HEK293T (cell line): ENCODE results near the gene TUBG2.

Source experiments
- CTCF ChIA-PET: fragments of 350-600 bp; formaldehyde crosslinking; extraction: SDS; loops from one replicate; lab custom pipeline; 2021; ENCODE audit warnings: antibody characterized with exemption, inconsistent platforms; lab: Yijun Ruan, JAX
- POLR2A ChIA-PET: fragments of 350-600 bp; formaldehyde crosslinking; extraction: SDS; loops from one replicate; lab custom pipeline; 2020; ENCODE audit warnings: antibody characterized with exemption, inconsistent platforms; lab: Yijun Ruan, JAX
- DNase-seq: peaks from one replicate; pipeline ENCODE4 v3.0.0; 2012; ENCODE audit warnings: mixed read lengths; ENCODE audit errors: extremely low spot score
- ARNT ChIP-seq: fragments of 450-650 bp; IDR thresholded peaks from 2 replicates; pipeline ENCODE4 v1.6.1; 2017; ENCODE audit warnings: mild to moderate bottlenecking
- BHLHE40 ChIP-seq: fragments of 450-650 bp; IDR thresholded peaks from 2 replicates; pipeline ENCODE4 v1.6.1; 2016; ENCODE audit warnings: mild to moderate bottlenecking, moderate library complexity, borderline replicate concordance
- CTBP1 ChIP-seq: fragments of 450-650 bp; IDR thresholded peaks from 2 replicates; pipeline ENCODE4 v1.6.1; 2016; ENCODE audit warnings: borderline replicate concordance
- ELF4 ChIP-seq: fragments of 450-650 bp; IDR thresholded peaks from 2 replicates; pipeline ENCODE4 v1.6.1; 2017; ENCODE audit warnings: antibody characterized with exemption
- FOXA1 ChIP-seq: fragments of 450-650 bp; IDR thresholded peaks from 2 replicates; pipeline ENCODE4 v1.6.1; 2016; ENCODE audit warnings: mild to moderate bottlenecking
- FOXK2 ChIP-seq: fragments of 450-650 bp; IDR thresholded peaks from 2 replicates; pipeline ENCODE4 v1.6.1; 2016; ENCODE audit warnings: mild to moderate bottlenecking
- FOXM1 ChIP-seq: fragments of 450-650 bp; IDR thresholded peaks from 2 replicates; pipeline ENCODE4 v1.6.1; 2017; ENCODE audit warnings: mild to moderate bottlenecking, borderline replicate concordance
- HDGF ChIP-seq: fragments of 450-650 bp; IDR thresholded peaks from 2 replicates; pipeline ENCODE4 v1.6.1; 2017; ENCODE audit warnings: antibody characterized with exemption, borderline replicate concordance
- L3MBTL2 ChIP-seq: fragments of 450-650 bp; conservative IDR thresholded peaks from 2 replicates; pipeline ENCODE4 v1.6.1; 2016; ENCODE audit warnings: mild to moderate bottlenecking
- LEF1 ChIP-seq: fragments of 450-650 bp; IDR thresholded peaks from 2 replicates; pipeline ENCODE4 v1.6.1; 2017; ENCODE audit warnings: mild to moderate bottlenecking, borderline replicate concordance
- NFRKB ChIP-seq: fragments of 450-650 bp; IDR thresholded peaks from 2 replicates; pipeline ENCODE4 v1.6.1; 2016; ENCODE audit warnings: mild to moderate bottlenecking, moderate library complexity
- SUZ12 ChIP-seq: fragments of 450-650 bp; IDR thresholded peaks from 2 replicates; pipeline ENCODE4 v1.6.1; 2016; ENCODE audit warnings: mild to moderate bottlenecking
- TARDBP ChIP-seq: fragments of 450-650 bp; IDR thresholded peaks from 2 replicates; pipeline ENCODE4 v1.6.1; 2016
- ZNF384 ChIP-seq: fragments of 450-650 bp; IDR thresholded peaks from 2 replicates; pipeline ENCODE4 v1.6.1; 2016
- TF ChIP-seq, protein P1 (sequence below): fragments of 450-650 bp; IDR thresholded peaks from 2 replicates; pipeline ENCODE4 v1.6.1; 2016

Gene TUBG2

DNA sequence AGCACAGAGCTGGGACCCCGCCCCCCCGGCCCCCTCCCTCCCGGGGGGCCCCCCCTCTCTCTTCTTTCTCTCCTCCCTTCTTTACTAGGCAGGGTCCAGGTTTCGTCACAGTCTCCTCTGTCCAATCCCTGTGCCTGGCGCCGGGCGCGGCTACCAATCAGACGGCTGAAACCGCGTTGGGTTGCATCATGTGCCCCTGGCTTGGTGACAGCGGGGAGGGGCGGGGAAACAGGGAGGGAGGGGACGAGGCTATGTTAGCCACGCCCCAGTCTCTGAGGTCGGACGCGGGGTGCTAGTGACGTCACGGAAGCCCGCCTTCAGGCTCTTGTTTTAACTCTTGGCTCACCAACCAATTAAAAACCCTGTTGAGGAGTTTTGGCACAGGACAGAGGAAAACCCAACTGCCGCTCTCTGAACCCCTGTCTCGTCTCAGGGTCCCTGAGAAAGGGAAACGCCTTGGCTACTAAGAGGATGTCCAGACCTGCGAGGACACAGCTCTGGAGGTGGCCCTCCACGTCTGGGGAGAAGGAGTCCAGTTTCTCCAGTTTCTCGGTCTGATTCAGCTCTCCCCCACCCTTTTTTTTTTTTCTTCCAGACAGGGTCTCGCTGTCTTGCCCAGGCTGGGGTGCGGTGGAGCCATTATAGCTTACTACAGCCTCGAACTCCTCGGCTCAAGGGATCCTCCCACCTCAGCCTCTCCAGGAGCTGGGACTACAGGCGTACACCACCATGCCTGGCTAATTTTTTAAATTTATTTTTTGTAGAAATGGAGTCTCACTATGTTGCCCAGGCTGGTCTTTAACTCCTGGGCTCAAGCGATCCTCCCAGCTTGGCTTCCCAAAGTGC is 18.2 kb downstream of the TUBG2 start:
- DNase-seq: peak; percentile 96
- TF ChIP-seq FOXM1 (no peak), SUZ12 (no peak), BHLHE40 (no peak), TARDBP (no peak)
- TF ChIP-seq, protein P1, sequence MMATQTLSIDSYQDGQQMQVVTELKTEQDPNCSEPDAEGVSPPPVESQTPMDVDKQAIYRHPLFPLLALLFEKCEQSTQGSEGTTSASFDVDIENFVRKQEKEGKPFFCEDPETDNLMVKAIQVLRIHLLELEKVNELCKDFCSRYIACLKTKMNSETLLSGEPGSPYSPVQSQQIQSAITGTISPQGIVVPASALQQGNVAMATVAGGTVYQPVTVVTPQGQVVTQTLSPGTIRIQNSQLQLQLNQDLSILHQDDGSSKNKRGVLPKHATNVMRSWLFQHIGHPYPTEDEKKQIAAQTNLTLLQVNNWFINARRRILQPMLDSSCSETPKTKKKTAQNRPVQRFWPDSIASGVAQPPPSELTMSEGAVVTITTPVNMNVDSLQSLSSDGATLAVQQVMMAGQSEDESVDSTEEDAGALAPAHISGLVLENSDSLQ: peak; percentile 62
- ChIA-PET POLR2A (interaction anchor here (0.6 to 6.5 kb wide), 17 partner anchors 12 to 692 kb away, joined by 3 to 122 read pairs (median 5); partner anchors contain the start of genes BECN1, MLX, PSMC3IP and RETREG3), CTCF (interaction anchor here (0.7 to 2.2 kb wide), 4 partner anchors 14 to 99 kb away, joined by 3 to 11 read pairs (median 4); partner anchors contain the start of genes PSMC3IP and TUBG2)

DNA sequence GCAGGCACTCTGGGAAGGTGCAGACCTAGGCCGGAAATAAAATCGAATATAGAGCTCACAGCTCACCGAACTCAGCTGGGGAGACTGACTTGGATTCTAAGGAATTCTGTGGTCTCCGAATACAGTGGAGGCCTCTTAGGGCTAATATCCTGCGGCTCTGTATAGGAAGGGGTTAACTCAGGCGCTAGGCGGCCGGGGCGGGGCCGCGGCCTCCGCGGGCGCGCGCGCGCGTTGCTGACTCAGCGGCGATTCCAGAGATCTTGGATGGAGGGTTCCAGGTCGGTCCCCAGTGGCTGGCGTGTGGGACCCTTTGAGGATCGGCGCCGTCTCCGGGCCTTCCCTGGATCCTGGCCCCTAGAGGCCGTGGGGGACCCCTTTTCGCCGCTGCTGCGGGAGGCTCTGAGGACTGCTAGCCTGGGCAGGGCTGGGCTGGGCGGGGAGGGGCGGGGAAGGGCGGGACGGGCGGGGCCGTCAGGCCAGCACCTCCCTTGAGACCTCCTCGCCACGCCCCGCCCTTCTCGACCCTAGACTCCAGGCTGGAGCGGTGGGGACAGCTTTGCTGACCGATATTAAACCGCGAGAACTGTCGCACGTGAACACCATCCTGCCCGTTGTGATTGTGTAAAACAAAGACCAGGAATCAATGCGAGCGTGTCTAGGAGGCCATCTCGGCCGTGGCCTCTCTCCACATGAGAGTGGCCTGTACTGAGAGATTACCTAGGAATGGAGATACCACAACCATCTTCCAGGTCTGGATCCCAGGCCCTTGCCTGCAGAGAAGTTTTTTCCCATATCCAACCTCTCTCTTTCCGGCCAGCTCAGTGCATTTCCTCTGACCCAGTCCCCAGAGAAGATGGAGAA is 19.1 kb downstream of the TUBG2 start:
- CTCF ChIA-PET: interaction anchor here (0.7 to 3.9 kb wide), 3 partner anchors 13 to 100 kb away, joined by 3 to 43 read pairs (median 4); partner anchors contain the start of genes PSMC3IP, RETREG3 and TUBG1
- TF ChIP-seq FOXA1 (no peak), FOXM1 (0 out of 2 replicates have a peak, but pooled peaks have one; percentile 54), L3MBTL2 (0 out of 2 replicates have a peak, but pooled peaks have one; percentile 19)
- POLR2A ChIA-PET: interaction anchor here (0.6 to 6.5 kb wide), 25 partner anchors 9 to 691 kb away, joined by 3 to 122 read pairs (median 5); partner anchors contain the start of genes DNAJC7, MLX, PSMC3IP and RETREG3
- peak; percentile 78 for DNase-seq

DNA sequence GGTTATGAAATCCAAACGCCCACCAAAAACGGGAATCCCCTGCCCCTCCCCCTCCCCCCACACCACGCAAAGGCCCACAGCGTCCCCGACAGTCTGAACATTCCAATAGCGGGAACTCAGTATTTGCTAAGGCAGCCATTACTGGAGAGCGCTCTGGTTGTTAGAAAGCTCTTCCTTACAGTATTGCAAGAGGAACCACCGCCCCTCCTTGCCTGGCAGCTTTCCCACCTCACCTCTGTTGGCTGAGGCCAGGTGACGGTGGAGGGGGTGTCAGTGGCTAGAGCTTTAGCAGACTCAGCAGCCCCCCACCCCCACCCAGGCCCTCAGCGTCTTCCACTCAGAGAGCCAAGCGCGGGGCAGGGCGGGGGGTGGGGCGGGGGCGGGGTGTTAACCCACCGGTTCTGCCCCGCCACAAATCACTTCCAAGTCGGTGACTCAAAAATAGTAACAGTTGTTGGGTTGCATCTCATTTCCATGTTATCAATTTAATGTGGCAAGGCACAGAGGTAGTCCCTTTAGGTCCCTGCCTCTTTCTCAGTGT is 19.9 kb downstream of the TUBG2 start:
- TF ChIP-seq TARDBP: no peak
- TF ChIP-seq NFRKB: no peak
- CTCF ChIA-PET: interaction anchor here (0.9 to 3.9 kb wide), 4 partner anchors 28 to 121 kb away, joined by 4 to 43 read pairs (median 4); partner anchors contain the start of genes PSMC3IP, RETREG3 and TUBG1
- DNase-seq: no peak
- POLR2A ChIA-PET: interaction anchor here (0.6 to 6.5 kb wide), 28 partner anchors 8 to 690 kb away, joined by 3 to 122 read pairs (median 5); partner anchors contain the start of genes COA3, MLX, PSMC3IP and RETREG3

DNA sequence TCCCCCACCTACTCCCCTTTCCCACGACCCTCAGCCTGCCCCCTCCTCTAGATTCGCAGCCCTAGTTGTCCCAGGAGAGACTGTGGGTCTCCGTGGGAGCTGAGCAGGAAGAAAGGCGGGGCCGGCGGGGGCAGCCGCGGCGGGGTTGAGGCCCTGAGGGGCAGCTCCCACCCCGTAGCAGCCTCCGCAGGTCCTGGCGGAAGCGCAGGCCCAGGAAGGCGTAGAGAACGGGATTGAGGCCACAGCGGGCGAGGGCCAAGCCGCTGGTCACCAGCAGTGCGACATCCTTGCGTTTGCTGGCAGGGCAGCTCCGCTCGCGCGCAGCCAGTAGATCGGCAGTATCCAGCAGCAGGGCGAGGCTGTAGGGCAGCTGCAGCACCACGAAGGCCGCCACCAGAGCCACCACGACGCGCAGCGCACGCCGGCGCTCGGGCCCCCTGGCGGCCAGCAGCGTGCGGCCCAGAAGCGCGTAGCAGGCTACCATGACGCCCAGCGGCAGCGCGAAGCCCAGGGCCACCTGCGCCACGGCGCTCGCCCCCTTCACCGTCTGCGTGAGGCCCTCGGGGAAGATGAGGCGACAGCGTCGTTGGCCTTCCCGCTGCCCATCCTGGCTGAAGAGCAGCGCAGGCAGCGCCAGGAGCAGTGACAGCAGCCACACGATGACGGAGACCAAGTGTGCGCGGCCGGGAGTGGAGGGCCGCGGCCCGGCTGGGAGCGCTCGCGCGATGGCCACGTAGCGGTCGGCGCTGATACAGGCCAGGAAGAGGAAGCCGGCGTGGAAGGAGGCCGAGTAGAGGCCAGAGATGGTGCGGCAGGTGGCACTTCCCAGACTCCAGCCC is 20.6 kb downstream of the TUBG2 start:
- TF ChIP-seq CTBP1 (peak; percentile 31; the same call in 1 of the 2 replicates), NFRKB (no peak), L3MBTL2 (peak; percentile 88)
- DNase-seq: peak; percentile 76
- ChIA-PET POLR2A (interaction anchor here (0.6 to 6.5 kb wide), 27 partner anchors 10 to 689 kb away, joined by 3 to 122 read pairs (median 4); partner anchors contain the start of genes COA3, MLX, NAGLU and PSMC3IP), CTCF (interaction anchor here (0.6 to 3.9 kb wide), 16 partner anchors 14 to 221 kb away, joined by 3 to 43 read pairs (median 4); partner anchors contain the start of genes G6PC1, PSMC3IP, RETREG3 and TUBG1)

DNA sequence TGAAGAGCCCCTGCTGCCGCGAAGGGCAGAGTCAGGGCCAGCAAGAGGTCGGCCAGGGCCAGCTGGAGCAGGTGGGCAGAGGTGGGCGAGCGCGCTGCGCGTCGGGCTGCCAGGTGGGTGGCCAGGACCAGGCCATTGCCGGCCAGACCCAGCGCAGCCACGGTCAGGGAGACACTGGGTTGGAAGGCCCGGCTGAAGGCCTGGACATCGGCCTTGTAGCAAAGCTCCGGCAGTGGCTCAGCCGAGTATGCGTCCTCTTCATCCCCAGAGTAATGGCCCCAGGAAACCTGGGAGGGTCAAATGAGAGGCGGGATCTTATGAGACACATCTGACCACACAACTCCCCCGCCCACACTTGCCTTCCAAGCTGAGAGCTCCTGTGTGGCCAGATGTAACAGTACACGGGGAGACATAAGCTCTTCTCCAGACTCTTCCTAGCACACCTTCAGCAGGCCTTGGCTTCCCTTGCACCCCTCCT is 21.3 kb downstream of the TUBG2 start:
- no peak for DNase-seq
- ChIA-PET POLR2A (interaction anchor here (0.7 to 6.5 kb wide), 14 partner anchors 10 to 688 kb away, joined by 3 to 122 read pairs (median 4); partner anchors contain the start of genes MLX, NAGLU, PSMC3IP and RETREG3), CTCF (interaction anchor here (0.5 to 3.9 kb wide), 15 partner anchors 10 to 220 kb away, joined by 3 to 43 read pairs (median 3); partner anchors contain the start of genes G6PC1, NAGLU and PSMC3IP)
- TF ChIP-seq ZNF384 (no peak), SUZ12 (no peak), FOXK2 (no peak), ARNT (no peak), CTBP1 (no peak), ELF4 (no peak), FOXA1 (no peak), LEF1 (no peak), NFRKB (no peak), L3MBTL2 (no peak), BHLHE40 (no peak), HDGF (no peak), FOXM1 (no peak)
- TF ChIP-seq, protein P1: no peak
